Measurements from ENCODE around the gene SORCS2. TPM values are rescaled to one million over a fixed set of nuclear protein-coding genes. Genes with fewer than 3 reads are reported as not detected.

Gene SORCS2
- total RNA-seq, 1 experiment from 2014 or later: not detected

- Mint-ChIP-seq H3K36me3 (ENCODE audit: insufficient read depth, unreplicated experiment) (no peaks in the 10 kb centered on the region), H3K9me3 (ENCODE audit: low read depth, unreplicated experiment) (no peaks in the 10 kb centered on the region), H3K4me1 (ENCODE audit: low read depth, unreplicated experiment) (no peaks in the 10 kb centered on the region), H3K27me3 (ENCODE audit: unreplicated experiment) (peaks cover 17% of the 10 kb centered on the region), H3K27ac (ENCODE audit: unreplicated experiment) (no peak overlapping the region), H3K4me3 (ENCODE audit: low read depth, unreplicated experiment) (no peak overlapping the region)
- CTCF ChIA-PET: no interaction called here
- BruUV-seq (replicated peaks): no TSS peak
- no peak for DNase-seq
- no peak for TF ChIP-seq CTCF (IDR thresholded peaks at IDR 0.05; ENCODE audit: unreplicated experiment)
- intact Hi-C loops (cut with micrococcal nuclease; ENCODE audit: unreplicated experiment): no loop called here
Measured at GRCh38 chr4:7708238-7708637, 515.9 kb downstream of the SORCS2 start.

GRCh38 chr4:7708981-7709380, 516.6 kb downstream of the SORCS2 start:
- Mint-ChIP-seq H3K4me1 (ENCODE audit: low read depth, unreplicated experiment) (no peaks in the 10 kb centered on the region), H3K36me3 (ENCODE audit: insufficient read depth, unreplicated experiment) (no peaks in the 10 kb centered on the region), H3K4me3 (ENCODE audit: low read depth, unreplicated experiment) (no peak overlapping the region), H3K27me3 (ENCODE audit: unreplicated experiment) (peaks cover 10% of the 10 kb centered on the region), H3K9me3 (ENCODE audit: low read depth, unreplicated experiment) (no peaks in the 10 kb centered on the region), H3K27ac (ENCODE audit: unreplicated experiment) (no peak overlapping the region)
- no TSS peak for BruUV-seq (replicated peaks)
- intact Hi-C loops (cut with micrococcal nuclease; ENCODE audit: unreplicated experiment): no loop called here
- CTCF ChIA-PET: no interaction called here
- DNase-seq: no peak
- TF ChIP-seq CTCF (IDR thresholded peaks at IDR 0.05; ENCODE audit: unreplicated experiment): no peak

- Mint-ChIP-seq H3K36me3 (ENCODE audit: insufficient read depth, unreplicated experiment) (no peaks in the 10 kb centered on the region), H3K4me1 (ENCODE audit: low read depth, unreplicated experiment) (no peaks in the 10 kb centered on the region), H3K27ac (ENCODE audit: unreplicated experiment) (no peak overlapping the region), H3K27me3 (ENCODE audit: unreplicated experiment) (peaks cover 5% of the 10 kb centered on the region), H3K9me3 (ENCODE audit: low read depth, unreplicated experiment) (no peaks in the 10 kb centered on the region), H3K4me3 (ENCODE audit: low read depth, unreplicated experiment) (no peak overlapping the region)
- BruUV-seq (replicated peaks): no TSS peak
- intact Hi-C loops (cut with micrococcal nuclease; ENCODE audit: unreplicated experiment): no loop called here
- CTCF ChIA-PET: no interaction called here
- TF ChIP-seq CTCF (IDR thresholded peaks at IDR 0.05; ENCODE audit: unreplicated experiment): no peak
- DNase-seq: no peak
Measured at GRCh38 chr4:7709431-7709830, 517.1 kb downstream of the SORCS2 start.

GRCh38 chr4:7710126-7710525, 517.8 kb downstream of the SORCS2 start:
- Mint-ChIP-seq H3K27me3 (ENCODE audit: unreplicated experiment) (peaks cover 7% of the 10 kb centered on the region), H3K9me3 (ENCODE audit: low read depth, unreplicated experiment) (no peaks in the 10 kb centered on the region), H3K27ac (ENCODE audit: unreplicated experiment) (no peak overlapping the region), H3K4me1 (ENCODE audit: low read depth, unreplicated experiment) (no peaks in the 10 kb centered on the region), H3K4me3 (ENCODE audit: low read depth, unreplicated experiment) (no peak overlapping the region), H3K36me3 (ENCODE audit: insufficient read depth, unreplicated experiment) (no peaks in the 10 kb centered on the region)
- no TSS peak for BruUV-seq (replicated peaks)
- DNase-seq: no peak
- no peak for TF ChIP-seq CTCF (IDR thresholded peaks at IDR 0.05; ENCODE audit: unreplicated experiment)
- intact Hi-C loops (cut with micrococcal nuclease; ENCODE audit: unreplicated experiment): no loop called here
- CTCF ChIA-PET: no interaction called here
